ENCODE data around the gene PRODH2. TPM values are rescaled to one million over a fixed set of nuclear protein-coding genes. Genes with fewer than 3 reads are reported as not detected.
"Not testable (repeated sequence)": the region's sequence is repeated elsewhere in the genome, so short reads cannot be mapped to it uniquely, and the experiment has no call there.

Gene PRODH2
- total RNA-seq, 1 donor from 2014 or later: not detected

- DNase-seq (ENCODE audit: low read depth): no peak
Measured at GRCh38 chr19:35796645-35797542, 15.8 kb downstream of the PRODH2 start.

GRCh38 chr19:35795564-35795963 is 17.1 kb downstream of the PRODH2 start:
- DNase-seq (ENCODE audit: low read depth): not testable (repeated sequence)

GRCh38 chr19:35793381-35794165 is 19.1 kb downstream of the PRODH2 start:
- DNase-seq (ENCODE audit: low read depth): peak; percentile 17

GRCh38 chr19:35792888-35793287 is 19.8 kb downstream of the PRODH2 start:
- no peak for DNase-seq (ENCODE audit: low read depth)

- DNase-seq (ENCODE audit: low read depth): no peak
Measured at GRCh38 chr19:35792312-35792711, 20.3 kb downstream of the PRODH2 start.

GRCh38 chr19:35791814-35792279 is 20.8 kb downstream of the PRODH2 start:
- DNase-seq (ENCODE audit: low read depth): no peak

- DNase-seq (ENCODE audit: low read depth): no peak
Measured at GRCh38 chr19:35790981-35791813, 21.4 kb downstream of the PRODH2 start.

GRCh38 chr19:35789978-35790944 is 22.4 kb downstream of the PRODH2 start:
- DNase-seq (ENCODE audit: low read depth): no peak

GRCh38 chr19:35789195-35789977 is 23.3 kb downstream of the PRODH2 start:
- DNase-seq (ENCODE audit: low read depth): no peak

- DNase-seq (ENCODE audit: low read depth): no peak
Measured at GRCh38 chr19:35788205-35788960, 24.3 kb downstream of the PRODH2 start.

GRCh38 chr19:35787227-35787799 is 25.3 kb downstream of the PRODH2 start:
- DNase-seq (ENCODE audit: low read depth): no peak

GRCh38 chr19:35786299-35787160 is 26.1 kb downstream of the PRODH2 start:
- DNase-seq (ENCODE audit: low read depth): no peak

GRCh38 chr19:35785339-35785627 is 27.4 kb downstream of the PRODH2 start:
- no peak for DNase-seq (ENCODE audit: low read depth)

- DNase-seq (ENCODE audit: low read depth): no peak
Measured at GRCh38 chr19:35784503-35785338, 27.9 kb downstream of the PRODH2 start.

GRCh38 chr19:35783469-35784434 is 28.9 kb downstream of the PRODH2 start:
- DNase-seq (ENCODE audit: low read depth): no peak

Measured in myocyte (in vitro differentiated cells).